Stimulated activated CD8-positive, alpha-beta memory T cell treated with anti-CD3 and anti-CD28 coated beads, Interleukin-12 subunit alpha, Interleukin-12 subunit beta, amount 100 ng/mL, for 1 hour (primary cell): ENCODE measurements around the gene FAM13A.

Source experiments
- DNase-seq: peaks from one replicate; pipeline ENCODE4 v3.0.0-alpha.2; 2020; ENCODE audit warnings: low read depth

FAM13A gene

GRCh38 chr4:88809576-88810219 lies 247.3 kb downstream of the FAM13A start:
- DNase-seq = no peak

- no peak for DNase-seq
Observed at GRCh38 chr4:88809101-88809500, 247.9 kb downstream of the FAM13A start.

- DNase-seq = no peak
Observed at GRCh38 chr4:88807499-88807898, 249.5 kb downstream of the FAM13A start.

DNA sequence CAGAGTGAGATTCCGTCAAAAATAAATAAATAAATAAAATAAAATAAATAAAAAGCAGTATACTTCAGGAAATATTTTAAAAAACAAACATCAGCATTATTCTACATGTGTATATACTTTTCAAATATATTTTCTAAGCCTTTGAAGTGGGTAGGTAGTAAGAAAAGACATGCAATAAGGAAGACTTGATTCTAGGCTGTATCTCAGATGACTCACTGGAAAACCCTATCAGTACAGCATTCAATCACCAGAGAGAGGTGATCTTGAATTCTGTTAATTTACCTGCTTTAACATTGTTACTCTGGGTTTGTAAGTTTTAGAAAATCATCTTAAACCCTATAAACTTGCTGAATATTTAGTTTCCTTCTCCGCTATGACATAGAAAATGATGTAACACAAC lies 252.8 kb downstream of the FAM13A start:
- no peak for DNase-seq

GRCh38 chr4:88803600-88804096 lies 253.3 kb downstream of the FAM13A start:
- no peak for DNase-seq

- DNase-seq = no peak
Observed at GRCh38 chr4:88802585-88803286, 254.2 kb downstream of the FAM13A start.

DNA sequence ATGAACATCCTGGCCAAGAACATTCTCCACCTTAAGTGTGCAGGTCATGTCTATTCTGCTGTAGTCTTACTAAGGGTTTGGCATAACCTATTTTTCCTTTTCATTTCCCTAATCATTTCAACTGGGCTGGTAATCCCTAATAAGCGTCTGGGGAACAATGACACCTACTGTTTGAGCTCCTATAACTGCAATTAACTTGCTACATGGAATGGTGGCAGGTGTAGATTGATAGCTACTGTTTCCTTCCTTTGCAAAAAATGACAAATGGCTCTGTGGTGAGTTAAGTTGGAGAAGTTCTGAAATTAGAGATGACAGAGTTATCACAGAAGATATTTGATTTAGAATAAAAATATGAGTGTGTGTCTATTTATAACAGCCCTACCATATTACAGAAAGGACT lies 254.8 kb downstream of the FAM13A start:
- no peak for DNase-seq

GRCh38 chr4:88799900-88800299 lies 257.1 kb downstream of the FAM13A start:
- no peak for DNase-seq

DNA sequence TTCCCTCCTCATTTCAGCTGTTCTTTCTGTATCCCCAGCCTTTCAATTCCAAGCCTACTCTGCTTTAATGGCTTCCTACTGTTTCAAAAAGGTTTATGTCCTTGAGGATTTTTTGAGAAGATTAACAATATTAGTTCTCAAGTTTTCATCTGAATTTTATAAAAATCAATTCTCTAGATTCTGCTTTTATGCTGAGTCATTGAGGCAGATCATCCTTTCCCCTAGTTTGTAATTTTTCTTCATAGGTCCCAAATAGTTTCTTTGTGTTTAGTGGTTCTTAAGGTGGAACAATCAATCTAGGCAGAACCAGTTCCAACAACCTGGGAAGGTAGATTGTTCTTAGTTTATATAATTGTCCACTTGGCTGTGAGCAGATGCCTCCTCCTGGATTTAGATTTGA lies 259.3 kb downstream of the FAM13A start:
- no peak for DNase-seq

DNA sequence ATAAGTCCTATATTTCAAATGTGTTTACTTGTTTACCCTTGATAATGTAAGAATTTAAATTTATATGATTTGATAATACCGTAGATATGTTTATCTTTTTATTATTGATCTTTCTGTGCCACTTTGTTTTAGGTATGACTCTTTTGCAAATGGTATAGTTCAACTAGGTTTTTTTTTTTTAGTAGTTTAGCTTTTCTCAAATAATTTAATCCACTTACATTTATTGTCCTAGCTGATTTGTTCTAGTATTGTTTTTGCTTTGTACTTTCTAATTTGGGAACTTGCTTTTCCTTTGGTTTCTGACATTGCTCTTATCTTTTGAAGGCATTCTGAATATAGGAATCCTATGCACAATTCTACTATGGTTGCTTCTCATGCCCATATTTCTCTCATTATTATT lies 260.4 kb downstream of the FAM13A start:
- DNase-seq = no peak

GRCh38 chr4:88794952-88795351 lies 262.0 kb downstream of the FAM13A start:
- DNase-seq = no peak

DNA sequence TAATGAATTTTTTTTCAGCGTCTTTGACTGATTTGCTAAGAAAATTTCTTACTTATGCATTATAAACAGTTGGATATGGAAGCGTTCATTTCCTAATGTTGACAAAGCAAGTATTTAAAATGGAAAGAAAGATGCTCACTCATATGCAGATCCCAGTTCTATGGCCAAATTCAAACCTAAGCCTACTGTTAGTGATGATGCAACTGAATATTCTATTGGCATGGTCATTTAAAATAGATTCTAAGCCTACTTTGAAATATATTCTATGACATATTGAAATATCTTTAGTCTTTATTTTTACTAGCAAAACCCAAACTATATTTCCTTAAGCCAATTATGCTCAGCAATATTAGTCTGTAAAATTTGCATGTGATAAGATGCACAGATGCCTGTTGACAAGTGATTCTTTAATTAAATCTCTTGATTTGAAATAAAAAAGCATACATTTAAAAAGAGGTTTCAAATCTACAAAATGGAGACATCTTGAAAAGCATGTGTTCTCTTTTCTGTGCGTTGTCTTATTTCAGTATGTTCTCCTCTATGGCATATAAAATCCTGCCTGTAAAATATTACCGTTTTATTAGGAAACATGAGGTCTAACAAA lies 262.8 kb downstream of the FAM13A start:
- DNase-seq = no peak

GRCh38 chr4:88793475-88793874 lies 263.5 kb downstream of the FAM13A start:
- no peak for DNase-seq

DNA sequence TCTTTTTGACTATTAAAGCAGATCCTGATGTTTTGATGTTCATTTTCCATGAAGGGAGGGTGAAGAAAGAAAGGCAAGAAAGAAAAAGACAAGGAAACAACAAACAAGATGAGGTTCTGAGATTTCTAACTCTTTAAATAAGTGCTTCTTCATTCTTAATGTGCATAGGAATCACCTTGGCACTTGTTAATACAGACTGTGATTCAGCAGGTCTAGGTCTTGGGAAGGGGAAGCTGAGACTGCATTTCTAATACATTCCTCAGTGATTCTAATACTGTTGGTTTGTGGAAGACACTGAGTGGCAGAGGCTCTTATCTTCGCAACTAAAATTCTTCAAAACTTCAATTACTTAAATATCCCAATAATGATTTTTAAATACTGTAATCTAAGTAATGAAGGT lies 264.2 kb downstream of the FAM13A start:
- DNase-seq = no peak

DNA sequence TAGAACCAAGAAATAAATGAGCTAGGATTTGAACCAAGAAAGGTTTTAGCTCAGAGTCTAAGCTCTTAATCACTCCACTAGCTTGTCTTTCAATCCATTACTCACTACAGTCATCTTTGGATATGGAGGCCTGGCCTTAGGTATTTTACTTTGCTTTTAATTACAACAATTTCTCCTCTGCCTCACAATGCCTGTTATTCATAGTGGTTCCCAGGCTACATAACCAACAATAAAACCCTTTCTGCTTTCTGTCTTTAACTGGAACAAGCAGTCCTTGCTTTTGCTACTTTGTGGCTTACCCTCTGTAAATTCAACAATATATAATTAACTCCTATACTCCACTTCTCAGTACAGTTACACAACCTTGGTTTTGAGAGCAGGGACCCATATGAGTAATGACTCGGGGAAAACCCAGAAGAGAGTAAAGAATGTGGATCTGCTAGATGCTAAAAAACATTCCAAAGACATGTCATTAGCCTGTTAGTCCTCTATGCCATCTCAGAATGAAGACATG lies 264.7 kb downstream of the FAM13A start:
- no peak for DNase-seq

GRCh38 chr4:88791274-88791673 lies 265.7 kb downstream of the FAM13A start:
- DNase-seq = no peak

DNA sequence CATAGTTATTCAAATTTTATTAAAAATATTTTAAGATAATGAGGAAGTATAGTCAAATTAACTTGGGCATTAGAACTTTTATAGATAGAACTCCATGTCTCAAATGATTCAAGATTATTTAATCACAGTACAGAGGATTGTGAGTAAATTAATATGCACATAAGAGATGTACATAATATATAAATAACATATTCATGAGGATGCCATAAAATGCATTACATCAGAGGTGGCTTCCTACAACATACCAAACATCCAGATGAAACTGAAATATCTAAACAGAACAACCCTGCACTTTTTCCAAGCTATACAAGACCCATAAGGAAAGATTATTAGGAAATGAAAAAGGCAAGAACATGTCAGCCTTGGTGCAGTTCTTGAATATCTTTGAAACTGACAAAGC lies 268.1 kb downstream of the FAM13A start:
- no peak for DNase-seq

DNA sequence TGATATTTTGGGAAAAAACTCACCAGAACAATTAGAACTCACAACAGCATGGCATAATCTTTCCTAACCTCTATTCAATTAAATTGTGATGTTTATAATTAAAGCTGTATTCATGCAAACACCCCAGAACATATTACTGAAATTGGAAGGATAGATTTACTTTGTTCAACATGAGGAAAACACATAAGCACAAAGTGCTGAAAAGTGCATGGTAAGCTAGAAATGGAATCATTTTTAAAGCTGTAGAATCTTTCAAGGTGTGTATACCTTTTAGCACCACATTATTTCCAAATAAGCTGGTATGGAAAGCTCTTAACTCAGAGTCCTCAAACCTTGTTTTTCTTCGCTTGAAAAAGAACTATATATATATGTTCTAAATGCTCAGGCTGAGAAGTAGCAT lies 268.6 kb downstream of the FAM13A start:
- no peak for DNase-seq

- DNase-seq = no peak
Observed at GRCh38 chr4:88786011-88786410, 271.0 kb downstream of the FAM13A start.

- DNase-seq = no peak
Observed at GRCh38 chr4:88780389-88780788, 276.6 kb downstream of the FAM13A start.

DNA sequence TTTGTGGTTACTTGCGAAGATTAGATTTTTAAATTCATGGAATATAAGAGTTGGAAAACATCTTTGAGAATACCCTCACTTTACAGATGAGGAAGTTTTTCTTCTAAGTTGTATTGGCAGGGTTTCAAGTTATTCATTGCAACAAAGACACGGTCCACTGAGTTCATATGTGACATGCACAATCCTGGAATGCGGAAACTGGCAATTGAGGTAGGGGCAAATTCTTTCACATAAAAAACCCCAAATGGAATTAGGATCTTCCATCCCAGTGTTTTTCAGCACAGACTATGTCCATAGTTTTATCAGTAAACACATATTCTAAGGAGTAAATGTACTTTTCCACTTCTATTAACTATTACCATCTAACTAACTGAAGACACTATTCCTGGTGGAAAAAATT lies 277.6 kb downstream of the FAM13A start:
- no peak for DNase-seq

DNA sequence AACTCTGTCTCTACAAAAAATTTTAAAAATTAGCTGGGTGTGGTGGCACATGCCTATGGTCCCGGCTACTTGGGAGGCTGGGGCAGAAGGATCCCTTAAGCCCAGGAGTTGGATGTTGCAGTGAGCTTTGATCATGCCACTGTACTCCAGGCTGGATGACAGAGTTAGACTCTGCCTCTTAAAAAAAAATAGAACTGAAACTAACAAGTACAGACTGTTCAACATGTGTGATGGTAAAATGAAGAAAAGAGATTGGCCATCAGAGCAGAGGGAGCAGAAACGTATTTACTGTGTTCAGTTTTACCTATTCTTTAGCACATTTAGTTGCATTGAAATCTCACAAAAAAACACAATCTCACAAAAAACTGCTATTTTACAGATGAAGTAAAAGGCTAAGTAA lies 281.5 kb downstream of the FAM13A start:
- DNase-seq = no peak

DNA sequence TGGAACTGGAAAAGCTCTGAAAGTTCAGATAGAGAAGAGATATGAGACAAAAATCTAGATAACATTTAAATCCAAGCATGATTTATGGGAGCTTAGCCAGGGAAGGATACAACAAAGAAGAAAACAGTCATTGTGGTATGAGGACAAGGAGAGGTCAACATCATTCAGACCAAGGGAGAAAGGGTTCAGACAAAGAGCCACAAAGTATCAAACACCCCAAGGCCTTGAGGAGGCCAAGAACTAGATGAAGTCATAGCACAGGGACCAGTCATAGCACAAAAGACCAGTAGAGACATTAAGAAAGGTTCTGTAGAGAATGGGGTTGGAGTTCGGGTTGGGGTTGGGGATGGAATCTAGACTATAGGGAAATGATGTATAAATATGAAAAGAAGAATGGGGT lies 282.0 kb downstream of the FAM13A start:
- no peak for DNase-seq
